Caco-2 (cell line): ENCODE results near the gene NEURL1B. TPM values are rescaled to one million over a fixed set of nuclear protein-coding genes. Genes with fewer than 3 reads are reported as not detected.
"Not testable (repeated sequence)": the region's sequence is repeated elsewhere in the genome, so short reads cannot be mapped to it uniquely, and the experiment has no call there.

Experiments
- BruUV-seq: library from RNA; stranded (reverse); fragments of 400-500 nt; replicated peaks from 2 replicates; lab custom pipeline; 2021; lab: Mats Ljungman, UMichigan
- CTCF ChIA-PET: fragments of 300-600 bp; sonication (Branson Sonifier 250); formaldehyde crosslinking; loops from one replicate; lab custom pipeline; 2022; ENCODE audit warnings: antibody characterized with exemption; lab: Charles Lee
- POLR2A ChIA-PET: fragments of 300-600 bp; sonication (Branson Sonifier 250); formaldehyde crosslinking; loops from one replicate; lab custom pipeline; 2022; ENCODE audit warnings: antibody characterized with exemption; lab: Charles Lee
- DNase-seq, 2 experiments: peaks; one replicate each; pipeline versions ENCODE4 v3.0.0 to v3.0.0-alpha.2; 2020 to 2022
- H3K27me3 ChIP-seq: replicated peaks from 2 replicates; pipeline ENCODE4 v1.6.0; 2011; ENCODE audit warnings: low read length; ENCODE audit not compliant: control insufficient read depth, insufficient read depth
- H3K36me3 ChIP-seq: 2 replicates; pipeline ENCODE4 v1.5.1; 2011; ENCODE audit warnings: low read length; ENCODE audit not compliant: control insufficient read depth, insufficient read depth
- H3K4me1 ChIP-seq: fragments of 250-450 bp; sonication (Bioruptor Pico); 2 replicates; pipeline ENCODE4 v1.5.1; 2020; ENCODE audit warnings: mild to moderate bottlenecking
- H3K4me3 ChIP-seq: 2 replicates; pipeline ENCODE4 v1.5.1; 2011; ENCODE audit warnings: low read depth, mild to moderate bottlenecking, control low read depth, low read length
- H3K9me3 ChIP-seq: fragments of 250-450 bp; sonication (Bioruptor Pico); 2 replicates; pipeline ENCODE4 v1.5.1; 2020; ENCODE audit warnings: mild to moderate bottlenecking, moderate library complexity
- H3K27ac Mint-ChIP-seq: one replicate; pipeline ENCODE4 v1.8.0; 2022; ENCODE audit warnings: mixed read lengths; ENCODE audit not compliant: unreplicated experiment
- H3K27me3 Mint-ChIP-seq: one replicate; pipeline ENCODE4 v1.8.0; 2022; ENCODE audit warnings: mixed read lengths; ENCODE audit not compliant: insufficient read depth, unreplicated experiment
- H3K36me3 Mint-ChIP-seq: one replicate; pipeline ENCODE4 v1.8.0; 2022; ENCODE audit warnings: mild to moderate bottlenecking, mixed read lengths; ENCODE audit not compliant: insufficient read depth, unreplicated experiment
- H3K4me1 Mint-ChIP-seq: one replicate; pipeline ENCODE4 v1.8.0; 2022; ENCODE audit warnings: low read depth, mixed read lengths; ENCODE audit not compliant: unreplicated experiment
- H3K4me3 Mint-ChIP-seq: one replicate; pipeline ENCODE4 v1.8.0; 2022; ENCODE audit warnings: mild to moderate bottlenecking, moderate library complexity, mixed read lengths; ENCODE audit not compliant: unreplicated experiment
- H3K9me3 Mint-ChIP-seq: one replicate; pipeline ENCODE4 v1.8.0; 2022; ENCODE audit warnings: mixed read lengths; ENCODE audit not compliant: unreplicated experiment
- CTCF ChIP-seq, 2 experiments: fragments of 200-600 bp in 1 of 2; IDR thresholded peaks; 1 replicate in 1 of 2; 2 replicates in 1 of 2; pipeline versions ENCODE4 v1.5.1 to v1.8.0; 2011 to 2022; ENCODE audit warnings: antibody characterized with exemption in 1 of 2, control low read depth in 1 of 2, inconsistent platforms in 1 of 2, low read depth in 1 of 2, low read length in 1 of 2, mild to moderate bottlenecking in 1 of 2, moderate library complexity in 1 of 2; ENCODE audit not compliant: insufficient read depth in 1 of 2, severe bottlenecking in 1 of 2, unreplicated experiment in 1 of 2
- intact Hi-C: fragments of 100-400 bp; cut with micrococcal nuclease; formaldehyde crosslinking; loops from one replicate; pipeline ENCODE4 v1.10.0; 2022; ENCODE audit not compliant: unreplicated experiment
- total RNA-seq: library from RNA; stranded (reverse); gene quantifications from 2 replicates; pipeline ENCODE4 v1.2.3, GENCODE V29; 2022

Gene NEURL1B
- total RNA-seq, 1 experiment from 2014 or later = 7.6 TPM

DNA sequence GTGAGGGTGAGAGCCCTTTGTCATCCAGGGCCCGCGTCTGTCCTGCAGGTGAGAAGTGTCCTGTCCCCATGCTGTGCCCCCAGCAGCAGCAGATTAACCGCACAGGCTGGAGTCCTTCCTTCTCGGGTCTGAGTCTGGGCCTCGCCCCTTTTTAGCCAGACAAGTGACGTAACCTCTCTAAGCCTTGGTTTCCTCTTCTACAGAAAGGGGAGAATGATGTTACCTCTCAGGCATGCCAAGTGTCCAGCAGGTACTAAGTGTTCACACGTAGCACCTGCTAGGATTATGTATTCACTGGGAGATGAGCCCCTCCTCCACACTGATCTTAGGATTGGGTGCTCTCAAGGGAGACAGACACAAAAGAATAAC, 6.9 kb downstream of the NEURL1B start:
- Mint-ChIP-seq H3K9me3 (no peaks in the 10 kb centered on the region), H3K4me1 (peaks cover 17% of the 10 kb centered on the region), H3K36me3 (no peaks in the 10 kb centered on the region), H3K4me3 (no peak overlapping the region), H3K27ac (no peak overlapping the region), H3K27me3 (peaks cover 4% of the 10 kb centered on the region)
- peak; percentile 48 to 55 for DNase-seq
- CTCF ChIA-PET = interaction anchor here (0.7 kb wide), 1 partner anchor 223 kb away, joined by 5 read pairs; no protein-coding TSS in a partner anchor
- intact Hi-C loops = no loop called here
- no TSS peak for BruUV-seq
- H3K4me1 ChIP-seq = peaks cover 21% of the 10 kb centered on the region
- POLR2A ChIA-PET = no interaction called here
- H3K36me3 ChIP-seq = no peaks in the 10 kb centered on the region
- no peak for TF ChIP-seq CTCF (IDR thresholded peaks at IDR 0.05; ENCODE audit: insufficient read depth in 1 of 2, low read depth in 1 of 2, low read length in 1 of 2, severe bottlenecking in 1 of 2, unreplicated experiment in 1 of 2)
- no peak overlapping the region for H3K4me3 ChIP-seq
- no peaks in the 10 kb centered on the region for H3K27me3 ChIP-seq
- no peaks in the 10 kb centered on the region for H3K9me3 ChIP-seq

GRCh38 chr5:172648755-172649154, 7.7 kb downstream of the NEURL1B start:
- no peaks in the 10 kb centered on the region for H3K27me3 ChIP-seq
- ChIA-PET POLR2A (interaction anchor here (0.6 kb wide), 1 partner anchor 1403 kb away, joined by 5 read pairs; no protein-coding TSS in a partner anchor), CTCF (no interaction called here)
- H3K27me3 Mint-ChIP-seq = no peaks in the 10 kb centered on the region
- no peaks in the 10 kb centered on the region for H3K36me3 Mint-ChIP-seq
- no peak overlapping the region for H3K4me3 ChIP-seq
- no peak overlapping the region for H3K27ac Mint-ChIP-seq
- H3K4me1 ChIP-seq = peaks cover 21% of the 10 kb centered on the region
- H3K4me1 Mint-ChIP-seq = peaks cover 17% of the 10 kb centered on the region
- H3K36me3 ChIP-seq = no peaks in the 10 kb centered on the region
- H3K4me3 Mint-ChIP-seq = no peak overlapping the region
- TF ChIP-seq CTCF (IDR thresholded peaks at IDR 0.05; ENCODE audit: insufficient read depth in 1 of 2, low read depth in 1 of 2, low read length in 1 of 2, severe bottlenecking in 1 of 2, unreplicated experiment in 1 of 2) = no peak
- no peaks in the 10 kb centered on the region for H3K9me3 Mint-ChIP-seq
- intact Hi-C loops = no loop called here
- H3K9me3 ChIP-seq = no peaks in the 10 kb centered on the region
- BruUV-seq = no TSS peak
- DNase-seq = no peak

DNA sequence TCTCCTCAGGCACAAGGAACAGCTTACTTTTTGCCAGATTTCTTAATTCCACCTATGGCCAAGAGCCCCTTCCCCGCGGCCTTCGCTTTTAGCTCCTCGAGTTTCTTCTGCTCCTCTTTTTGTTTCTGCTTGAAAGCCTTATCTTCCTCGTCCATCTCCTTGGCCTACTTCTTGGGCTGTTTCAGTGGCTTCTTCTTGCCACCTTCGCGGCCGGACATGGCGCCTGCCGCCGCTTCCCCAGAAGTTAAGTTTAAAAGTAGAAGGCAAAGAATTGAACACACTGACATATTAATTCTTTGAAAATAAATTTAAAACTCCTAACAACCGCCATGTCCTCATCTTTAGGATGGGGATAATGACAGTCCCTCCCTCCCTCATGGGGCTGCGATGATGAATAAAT, 15.4 kb downstream of the NEURL1B start:
- H3K36me3 ChIP-seq, H3K36me3 Mint-ChIP-seq, H3K9me3 ChIP-seq, H3K27me3 ChIP-seq, intact Hi-C loops, POLR2A ChIA-PET, H3K4me1 Mint-ChIP-seq, DNase-seq, BruUV-seq, H3K4me3 Mint-ChIP-seq, H3K27me3 Mint-ChIP-seq, H3K4me3 ChIP-seq, H3K27ac Mint-ChIP-seq, CTCF ChIA-PET: not testable (repeated sequence)
- peaks cover 22% of the 10 kb centered on the region for H3K4me1 ChIP-seq
- peaks cover 24% of the 10 kb centered on the region for H3K9me3 Mint-ChIP-seq

DNA sequence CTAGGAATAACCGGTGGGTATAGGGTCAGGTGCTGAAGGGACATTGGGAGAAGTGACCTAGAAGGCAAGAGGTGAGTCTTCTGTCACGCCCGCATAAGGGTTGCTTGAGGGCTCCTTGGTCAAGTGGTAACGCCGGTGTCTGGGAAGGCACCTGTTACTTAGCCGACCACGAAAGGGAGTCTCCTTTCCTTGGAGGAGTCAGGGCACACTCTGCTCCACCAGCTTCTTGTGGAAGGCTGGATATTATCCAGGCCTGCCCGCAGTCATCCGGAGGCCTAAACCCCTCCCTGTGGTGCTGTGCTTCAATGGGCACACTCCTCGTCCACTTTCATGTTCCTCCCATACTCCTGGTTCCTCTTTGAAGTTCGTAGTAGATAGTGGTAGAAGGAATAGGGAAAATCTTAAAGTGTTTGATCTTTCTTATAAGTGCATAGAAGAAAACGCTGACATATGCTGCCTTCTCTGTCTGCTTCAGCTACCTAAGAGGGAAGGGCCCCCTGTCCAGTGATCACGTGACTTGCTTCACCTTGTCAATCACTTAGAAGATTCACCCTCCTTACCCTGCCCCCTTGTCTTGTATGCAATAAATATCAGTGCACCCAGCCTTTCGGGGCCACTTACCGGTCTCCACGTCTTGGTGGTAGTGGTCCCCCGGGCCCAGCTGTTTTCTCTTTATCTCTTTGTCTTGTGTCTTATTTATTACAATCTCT, 16.6 kb downstream of the NEURL1B start:
- intact Hi-C loops, H3K4me1 Mint-ChIP-seq, H3K9me3 ChIP-seq, CTCF ChIA-PET, H3K27me3 Mint-ChIP-seq, H3K4me3 ChIP-seq, H3K36me3 Mint-ChIP-seq, H3K27ac Mint-ChIP-seq, POLR2A ChIA-PET, BruUV-seq, H3K4me3 Mint-ChIP-seq, H3K36me3 ChIP-seq, DNase-seq, H3K27me3 ChIP-seq: not testable (repeated sequence)
- peaks cover 27% of the 10 kb centered on the region for H3K4me1 ChIP-seq
- H3K9me3 Mint-ChIP-seq = peaks cover 24% of the 10 kb centered on the region
